Gastrocnemius medialis (tissue), 4 donors: ENCODE results near the gene PRG3.

ENCODE experiments used
- CTCF ChIP-seq, 5 experiments: fragments of 450-650 bp in 3 of 5; fragments of 200-600 bp in 2 of 5; sonication (generic) in 2 of 5; IDR thresholded peaks in 4 of 5; conservative IDR thresholded peaks in 1 of 5; 1 replicate in 4 of 5; 2 replicates in 1 of 5; pipeline ENCODE4 v1.5.1; 2016 to 2019; ENCODE audit warnings: antibody characterized with exemption in 5 of 5, mild to moderate bottlenecking in 3 of 5, moderate library complexity in 3 of 5
- POLR2A ChIP-seq, 2 donors: fragments of 450-650 bp; IDR thresholded peaks; one replicate each; pipeline ENCODE4 v1.6.1; 2017; ENCODE audit warnings: antibody characterized with exemption in 2 of 2, mild to moderate bottlenecking in 2 of 2, moderate library complexity in 2 of 2

DNA sequence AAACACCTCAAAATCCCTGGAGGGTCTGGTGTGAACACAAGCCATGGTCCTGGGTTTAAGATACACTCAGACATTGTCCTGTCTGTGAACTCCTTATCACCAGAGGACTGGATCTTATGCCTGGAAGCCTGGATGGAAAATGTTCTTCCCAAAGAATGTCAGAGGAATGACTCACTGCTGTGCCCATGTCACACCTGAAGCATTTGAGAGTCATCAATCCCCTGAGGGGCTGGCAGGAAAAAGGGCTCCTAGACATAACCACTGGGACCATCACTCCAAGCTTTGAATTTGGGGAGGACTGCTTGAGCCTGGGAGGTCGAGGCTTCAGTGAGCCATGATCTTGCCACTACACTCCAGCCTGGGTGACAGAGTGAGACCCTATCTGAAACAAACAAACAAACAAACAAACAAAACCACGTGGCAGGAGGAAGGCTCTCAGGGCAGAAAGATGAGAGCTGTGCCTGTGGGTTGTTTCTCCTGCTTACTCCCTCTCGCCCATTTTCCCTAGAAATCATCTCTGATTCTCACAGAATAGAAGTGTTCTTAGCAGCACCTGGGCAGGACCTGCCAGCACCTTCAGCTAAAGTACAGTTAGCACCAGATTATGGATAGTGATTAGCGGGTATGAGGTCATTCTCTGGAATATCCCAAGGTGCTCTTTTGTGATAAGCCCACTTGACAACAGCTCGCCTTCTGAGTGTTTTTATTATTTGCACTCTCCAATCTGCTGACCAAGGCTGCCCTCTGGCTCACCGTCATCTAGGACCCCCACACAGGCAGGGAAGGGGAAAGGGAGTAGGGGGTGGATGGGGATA lies 21.4 kb upstream of the PRG3 start:
- TF ChIP-seq CTCF (IDR thresholded peaks at IDR 0.05 in 4 of 5, conservative IDR thresholded peaks at IDR 0.05 in 1 of 5) (no peak), POLR2A (IDR thresholded peaks at IDR 0.05) (no peak)
